ENCODE data around the gene ARRDC1.

Gene ARRDC1

DNA sequence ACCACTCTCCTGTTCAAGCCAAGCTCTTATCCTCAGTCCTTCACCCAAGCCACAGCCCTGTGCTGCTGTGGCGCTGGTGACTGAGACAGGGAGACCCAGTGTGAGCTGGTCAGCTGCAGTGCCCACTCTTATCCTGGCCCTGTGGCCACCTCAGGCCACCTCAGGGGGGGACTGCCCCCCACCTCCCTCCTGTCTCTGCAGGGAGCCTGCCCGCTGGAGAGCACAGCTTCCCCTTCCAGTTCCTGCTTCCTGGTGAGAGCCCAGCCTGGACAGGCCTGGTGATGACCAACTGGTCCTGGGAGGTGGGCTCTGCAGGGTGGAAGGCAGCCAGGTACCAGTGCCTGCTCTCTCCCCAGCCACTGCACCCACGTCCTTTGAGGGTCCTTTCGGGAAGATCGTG, 7.8 kb downstream of the ARRDC1 start:
- H3K27ac ChIP-seq = no peak overlapping the region
- no peak for DNase-seq (ENCODE audit: low spot score)
- TF ChIP-seq, protein P1, sequence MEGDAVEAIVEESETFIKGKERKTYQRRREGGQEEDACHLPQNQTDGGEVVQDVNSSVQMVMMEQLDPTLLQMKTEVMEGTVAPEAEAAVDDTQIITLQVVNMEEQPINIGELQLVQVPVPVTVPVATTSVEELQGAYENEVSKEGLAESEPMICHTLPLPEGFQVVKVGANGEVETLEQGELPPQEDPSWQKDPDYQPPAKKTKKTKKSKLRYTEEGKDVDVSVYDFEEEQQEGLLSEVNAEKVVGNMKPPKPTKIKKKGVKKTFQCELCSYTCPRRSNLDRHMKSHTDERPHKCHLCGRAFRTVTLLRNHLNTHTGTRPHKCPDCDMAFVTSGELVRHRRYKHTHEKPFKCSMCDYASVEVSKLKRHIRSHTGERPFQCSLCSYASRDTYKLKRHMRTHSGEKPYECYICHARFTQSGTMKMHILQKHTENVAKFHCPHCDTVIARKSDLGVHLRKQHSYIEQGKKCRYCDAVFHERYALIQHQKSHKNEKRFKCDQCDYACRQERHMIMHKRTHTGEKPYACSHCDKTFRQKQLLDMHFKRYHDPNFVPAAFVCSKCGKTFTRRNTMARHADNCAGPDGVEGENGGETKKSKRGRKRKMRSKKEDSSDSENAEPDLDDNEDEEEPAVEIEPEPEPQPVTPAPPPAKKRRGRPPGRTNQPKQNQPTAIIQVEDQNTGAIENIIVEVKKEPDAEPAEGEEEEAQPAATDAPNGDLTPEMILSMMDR (IDR thresholded peaks at IDR 0.05) = no peak
- no peak overlapping the region for H3K4me3 ChIP-seq

DNA sequence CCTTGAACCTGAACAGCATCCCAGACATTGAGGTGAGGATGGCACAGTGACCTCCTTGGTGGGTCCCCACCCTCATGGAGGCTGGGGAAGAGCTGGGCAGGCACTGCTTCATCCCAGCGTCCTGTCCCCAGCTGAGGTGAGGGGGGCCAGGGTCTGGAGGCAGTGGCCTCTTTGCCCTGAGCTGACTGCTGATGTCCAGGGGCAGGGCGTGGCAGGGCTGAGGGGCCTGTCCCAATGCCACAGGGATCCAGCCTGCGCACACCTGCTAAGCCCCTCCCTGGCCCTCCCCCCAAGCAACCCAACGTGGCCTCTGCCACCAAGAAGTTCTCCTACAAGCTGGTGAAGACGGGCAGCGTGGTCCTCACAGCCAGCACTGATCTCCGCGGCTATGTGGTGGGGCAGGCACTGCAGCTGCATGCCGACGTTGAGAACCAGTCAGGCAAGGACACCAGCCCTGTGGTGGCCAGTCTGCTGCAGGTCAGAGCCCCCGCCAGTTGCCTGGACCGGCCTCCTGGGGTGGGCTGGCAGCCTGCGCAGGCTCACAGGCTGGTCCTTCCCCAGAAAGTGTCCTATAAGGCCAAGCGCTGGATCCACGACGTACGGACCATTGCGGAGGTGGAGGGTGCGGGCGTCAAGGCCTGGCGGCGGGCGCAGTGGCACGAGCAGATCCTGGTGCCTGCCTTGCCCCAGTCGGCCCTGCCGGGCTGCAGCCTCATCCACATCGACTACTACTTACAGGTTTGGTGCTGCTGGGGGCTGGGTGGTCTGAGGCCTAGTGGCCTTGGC, 8.4 kb downstream of the ARRDC1 start:
- TF ChIP-seq, protein P1 (IDR thresholded peaks at IDR 0.05) = no peak
- Histone ChIP-seq H3K4me3 (no peak overlapping the region), H3K27ac (no peak overlapping the region)
- DNase-seq (ENCODE audit: low spot score) = no peak

DNA sequence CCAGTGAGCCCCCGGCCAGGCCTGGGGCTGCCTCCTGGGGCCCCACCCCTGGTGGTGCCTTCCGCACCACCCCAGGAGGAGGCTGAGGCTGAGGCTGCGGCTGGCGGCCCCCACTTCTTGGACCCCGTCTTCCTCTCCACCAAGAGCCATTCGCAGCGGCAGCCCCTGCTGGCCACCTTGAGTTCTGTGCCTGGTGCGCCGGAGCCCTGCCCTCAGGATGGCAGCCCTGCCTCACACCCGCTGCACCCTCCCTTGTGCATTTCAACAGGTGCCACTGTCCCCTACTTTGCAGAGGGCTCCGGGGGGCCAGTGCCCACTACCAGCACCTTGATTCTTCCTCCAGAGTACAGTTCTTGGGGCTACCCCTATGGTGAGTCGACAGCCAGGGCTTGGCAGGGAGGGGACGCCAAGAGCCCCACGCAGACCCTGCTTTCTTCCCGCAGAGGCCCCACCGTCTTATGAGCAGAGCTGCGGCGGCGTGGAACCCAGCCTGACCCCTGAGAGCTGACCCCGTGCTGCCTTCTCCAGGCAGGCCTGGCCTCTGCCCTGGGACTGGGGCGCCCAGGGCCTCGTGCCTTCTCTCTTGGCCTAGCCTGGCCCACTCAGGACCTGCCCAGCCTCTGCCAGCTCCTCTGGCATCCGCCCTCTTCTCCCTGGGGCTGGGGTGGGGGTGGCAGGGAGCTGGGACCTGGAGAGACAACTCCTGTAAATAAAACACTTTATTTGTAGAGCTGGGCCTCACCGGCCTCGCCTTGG, 9.3 kb downstream of the ARRDC1 start:
- Histone ChIP-seq H3K4me3 (no peak overlapping the region), H3K27ac (no peak overlapping the region)
- TF ChIP-seq, protein P1 (IDR thresholded peaks at IDR 0.05) = no peak
- no peak for DNase-seq (ENCODE audit: low spot score)

DNA sequence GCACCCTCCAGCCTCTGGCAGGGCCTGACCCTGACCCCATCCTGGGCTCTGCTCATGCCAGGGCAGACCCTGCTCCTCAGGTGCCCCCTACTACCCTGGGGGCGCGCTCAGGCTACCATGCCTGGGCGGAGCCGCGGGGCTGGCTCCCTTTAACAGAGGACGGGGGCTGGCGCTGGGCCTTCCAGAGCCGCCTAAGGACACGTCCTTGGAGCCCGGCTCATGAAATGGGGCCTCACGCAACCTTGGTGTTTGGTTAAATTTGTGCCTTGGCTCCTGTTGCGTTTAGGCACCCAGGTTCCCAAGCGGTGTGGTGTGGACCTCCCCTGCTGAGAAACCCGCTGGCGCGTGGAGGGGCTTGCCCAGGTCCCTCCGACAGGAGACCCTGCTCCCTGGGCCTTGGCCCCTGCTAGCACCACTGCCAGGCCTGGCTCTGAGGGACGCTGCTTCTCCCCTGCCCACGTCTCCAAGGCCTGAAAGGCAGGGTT, 9.9 kb downstream of the ARRDC1 start:
- no peak overlapping the region for H3K27ac ChIP-seq
- no peak for DNase-seq (ENCODE audit: low spot score)
- no peak overlapping the region for H3K4me3 ChIP-seq
- TF ChIP-seq, protein P1 (IDR thresholded peaks at IDR 0.05) = no peak

DNA sequence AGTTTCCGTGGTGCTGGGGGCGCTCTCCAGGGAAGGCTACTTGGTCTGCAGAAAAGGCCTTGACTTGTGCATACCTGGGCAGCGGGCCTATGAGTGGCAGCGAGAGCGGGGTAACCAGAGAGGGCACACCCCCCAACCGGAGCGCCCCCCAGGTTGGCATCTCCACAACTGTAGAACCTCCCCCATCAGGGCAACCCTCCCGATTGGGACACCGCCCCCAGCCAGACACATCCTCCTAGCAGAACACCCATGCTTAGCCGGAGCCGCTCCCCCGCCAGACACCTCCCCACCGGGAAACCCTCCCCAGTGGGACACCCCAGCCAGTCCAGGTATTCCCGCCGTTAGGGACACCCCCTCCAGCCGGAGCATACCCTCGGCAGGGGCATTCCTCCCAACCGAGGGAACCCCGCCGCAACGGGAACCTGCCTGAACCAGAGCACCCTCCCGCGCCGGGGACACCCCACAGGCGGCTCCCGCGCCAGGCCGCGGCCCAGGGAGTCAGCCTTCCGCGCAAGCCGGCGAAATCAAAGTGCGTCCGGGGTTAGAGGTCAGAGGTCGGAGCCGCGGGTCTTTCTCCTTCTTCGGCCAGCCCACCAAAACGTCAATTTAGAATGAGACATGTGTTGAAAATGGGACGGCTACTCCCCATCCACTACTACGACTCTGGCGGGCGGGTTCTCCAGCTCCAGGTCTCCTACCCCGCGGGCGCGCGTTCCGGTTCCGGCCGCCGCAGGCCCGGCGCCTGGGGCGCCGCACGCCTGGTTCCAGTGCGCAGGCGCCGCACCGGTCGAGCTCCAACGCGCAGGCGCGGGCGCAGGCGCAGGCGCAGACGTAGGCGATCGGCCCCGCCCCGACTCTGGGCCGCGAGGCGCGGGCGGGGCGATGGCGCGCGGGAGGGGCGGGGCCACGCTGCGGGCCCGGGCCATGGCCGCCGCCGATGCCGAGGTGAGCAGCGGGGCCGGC, 12.9 kb downstream of the ARRDC1 start, which contains the start of gene EHMT1:
TSS of gene EHMT1 (plus strand) at position 901 of the 963 bp plus-strand sequence. CDS start at position 925, 24 bp downstream.
- Histone ChIP-seq H3K4me3 (peak within 1 kb of the TSS; percentile 100), H3K27ac (peak within 1 kb of the TSS; percentile 69 to 97)
- TF ChIP-seq, protein P1 (IDR thresholded peaks at IDR 0.05) = no peak
- DNase-seq (ENCODE audit: low spot score) = peak; percentile 93

DNA sequence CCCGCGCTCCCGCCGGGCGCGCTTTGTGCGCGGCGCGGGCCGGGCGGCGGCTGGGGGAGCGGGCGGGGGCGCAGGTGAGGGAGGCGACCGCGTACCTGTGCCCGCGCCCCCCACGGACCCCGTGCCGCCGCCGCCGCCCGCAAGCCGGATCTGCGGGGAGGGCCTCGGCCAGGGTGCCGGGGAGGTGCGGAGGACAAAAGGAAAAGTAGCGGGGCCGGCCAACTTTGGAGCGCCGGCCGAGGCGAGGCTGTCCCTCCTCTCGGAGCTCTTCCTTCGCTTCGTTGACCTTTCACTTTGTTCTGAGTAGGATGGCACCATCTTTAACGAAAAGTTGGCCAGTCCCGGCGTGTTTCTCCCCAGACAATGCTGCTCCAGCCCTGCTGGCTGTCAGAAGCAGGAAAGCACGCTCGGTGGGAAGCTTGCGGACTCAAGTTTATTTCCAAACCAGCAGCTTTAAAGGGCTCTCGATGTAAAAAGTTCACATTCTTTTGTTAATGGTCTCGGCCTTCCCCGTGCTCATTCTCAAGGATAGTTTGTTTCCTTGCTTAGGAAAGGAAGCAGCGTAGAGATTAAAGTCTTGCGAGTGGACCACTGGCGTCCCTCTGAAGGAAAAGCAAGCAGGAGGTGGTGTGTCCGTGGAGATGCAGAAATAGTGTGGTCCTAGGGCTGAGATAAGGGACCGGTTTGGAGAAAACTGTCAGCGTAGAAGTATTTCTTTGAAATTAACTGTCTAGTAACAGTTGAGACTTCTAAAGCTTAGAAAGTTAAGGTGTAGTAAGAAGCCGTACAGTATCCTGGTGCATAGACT, 14.0 kb downstream of the ARRDC1 start:
- peak overlapping the region; percentile 100 for H3K4me3 ChIP-seq
- TF ChIP-seq, protein P1 (IDR thresholded peaks at IDR 0.05) = no peak
- DNase-seq (ENCODE audit: low spot score) = no peak
- H3K27ac ChIP-seq = peak overlapping the region; percentile 69 to 97

Data from coronary artery (tissue), 2 donors.